Keratinocyte (primary cell): Measurements from ENCODE around the gene PSMB2.

Source experiments
- CTCF ChIP-seq, 3 experiments: IDR thresholded peaks in 1 of 3; conservative IDR thresholded peaks in 1 of 3; optimal IDR thresholded peaks in 1 of 3; 2 replicates in 2 of 3; 3 replicates in 1 of 3; pipeline versions ENCODE3 to v1.5.1; 2011; ENCODE audit warnings: low read length in 3 of 3, mild to moderate bottlenecking in 3 of 3, moderate library complexity in 2 of 3, control low read depth in 1 of 3, inconsistent platforms in 1 of 3; ENCODE audit not compliant: insufficient read depth in 2 of 3; ENCODE audit errors: extremely low read depth in 1 of 3
- EZH2 ChIP-seq: IDR thresholded peaks from one replicate; pipeline ENCODE4 v1.6.1; 2012; ENCODE audit warnings: inconsistent platforms, mild to moderate bottlenecking, low read length, moderate library complexity

GRCh38 chr1:35619237-35620121, 21.8 kb downstream of the PSMB2 start:
- TF ChIP-seq CTCF (optimal IDR thresholded peaks at IDR 0.05 in 1 of 3, IDR thresholded peaks at IDR 0.05 in 1 of 3, conservative IDR thresholded peaks at IDR 0.05 in 1 of 3; ENCODE audit: extremely low read depth in 1 of 3, insufficient read depth in 2 of 3, low read length in 3 of 3) (no peak), EZH2 (no peak)
